ENCODE results near the gene VPS13D.

The VPS13D gene

DNA sequence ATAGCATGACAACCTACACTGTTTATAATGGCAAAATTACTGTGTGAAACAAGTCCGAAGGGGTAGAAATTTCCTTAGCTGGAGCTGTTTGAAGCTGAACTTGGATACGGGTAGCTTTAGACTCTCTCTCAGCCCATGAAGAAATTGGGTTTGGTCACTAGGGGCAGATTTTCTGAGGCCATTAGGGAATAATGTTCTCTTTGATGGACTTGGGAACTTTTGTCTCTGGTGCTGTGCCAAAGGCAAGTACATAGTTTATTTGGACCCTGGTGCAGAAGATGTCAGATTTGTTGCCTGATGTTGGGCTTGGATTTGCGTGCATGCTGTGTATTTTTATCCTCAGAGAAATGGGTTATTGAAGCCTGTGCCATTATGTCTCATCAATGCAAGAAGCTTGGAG is 109.6 kb downstream of the VPS13D start:
- ChIA-PET CTCF (interaction anchor here (1.0 to 1.4 kb wide), 3 partner anchors 11 to 320 kb away, joined by 3 read pairs; no protein-coding TSS in a partner anchor), POLR2A (interaction anchor here (0.6 kb wide), 1 partner anchor 1646 kb away, joined by 11 read pairs; no protein-coding TSS in a partner anchor)
- no peak for DNase-seq (ENCODE audit: extremely low spot score)
- TF ChIP-seq, protein P1, sequence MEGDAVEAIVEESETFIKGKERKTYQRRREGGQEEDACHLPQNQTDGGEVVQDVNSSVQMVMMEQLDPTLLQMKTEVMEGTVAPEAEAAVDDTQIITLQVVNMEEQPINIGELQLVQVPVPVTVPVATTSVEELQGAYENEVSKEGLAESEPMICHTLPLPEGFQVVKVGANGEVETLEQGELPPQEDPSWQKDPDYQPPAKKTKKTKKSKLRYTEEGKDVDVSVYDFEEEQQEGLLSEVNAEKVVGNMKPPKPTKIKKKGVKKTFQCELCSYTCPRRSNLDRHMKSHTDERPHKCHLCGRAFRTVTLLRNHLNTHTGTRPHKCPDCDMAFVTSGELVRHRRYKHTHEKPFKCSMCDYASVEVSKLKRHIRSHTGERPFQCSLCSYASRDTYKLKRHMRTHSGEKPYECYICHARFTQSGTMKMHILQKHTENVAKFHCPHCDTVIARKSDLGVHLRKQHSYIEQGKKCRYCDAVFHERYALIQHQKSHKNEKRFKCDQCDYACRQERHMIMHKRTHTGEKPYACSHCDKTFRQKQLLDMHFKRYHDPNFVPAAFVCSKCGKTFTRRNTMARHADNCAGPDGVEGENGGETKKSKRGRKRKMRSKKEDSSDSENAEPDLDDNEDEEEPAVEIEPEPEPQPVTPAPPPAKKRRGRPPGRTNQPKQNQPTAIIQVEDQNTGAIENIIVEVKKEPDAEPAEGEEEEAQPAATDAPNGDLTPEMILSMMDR (IDR thresholded peaks at IDR 0.05; ENCODE audit: control extremely low read depth, extremely low read depth, low read depth, missing control alignments) = no peak

- TF ChIP-seq, protein P1 (IDR thresholded peaks at IDR 0.05; ENCODE audit: control extremely low read depth, extremely low read depth, low read depth, missing control alignments) = no peak
- no peak for DNase-seq (ENCODE audit: extremely low spot score)
- ChIA-PET POLR2A (interaction anchor here (0.6 kb wide), 1 partner anchor 1646 kb away, joined by 11 read pairs; no protein-coding TSS in a partner anchor), CTCF (interaction anchor here (1.0 to 1.4 kb wide), 3 partner anchors 10 to 319 kb away, joined by 3 read pairs; no protein-coding TSS in a partner anchor)
These were observed 110.1 kb downstream of the VPS13D start for GRCh38 chr1:12339811-12340543.

DNA sequence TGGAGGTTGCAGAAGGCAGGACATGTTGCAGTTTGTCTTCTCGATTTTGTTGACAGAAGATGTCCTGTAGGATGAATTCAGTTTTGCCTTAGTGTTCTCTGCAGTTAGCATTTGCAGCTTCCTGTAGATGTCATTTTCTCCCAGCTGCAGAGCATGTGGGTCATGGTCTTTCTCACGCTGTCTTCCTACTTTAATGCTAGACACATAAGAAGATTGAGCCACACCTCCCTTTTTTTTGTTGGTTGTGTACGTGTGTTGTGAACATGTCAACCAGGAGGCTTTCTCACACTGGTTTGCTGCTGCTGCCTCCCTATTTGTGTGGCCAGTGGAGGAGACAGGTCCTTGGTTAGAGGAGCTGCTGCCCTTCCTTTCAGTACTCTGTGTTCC is 110.7 kb downstream of the VPS13D start:
- no peak for DNase-seq (ENCODE audit: extremely low spot score)
- CTCF ChIA-PET = interaction anchor here (1.4 kb wide), 1 partner anchor 9 kb away, joined by 3 read pairs; no protein-coding TSS in a partner anchor

DNA sequence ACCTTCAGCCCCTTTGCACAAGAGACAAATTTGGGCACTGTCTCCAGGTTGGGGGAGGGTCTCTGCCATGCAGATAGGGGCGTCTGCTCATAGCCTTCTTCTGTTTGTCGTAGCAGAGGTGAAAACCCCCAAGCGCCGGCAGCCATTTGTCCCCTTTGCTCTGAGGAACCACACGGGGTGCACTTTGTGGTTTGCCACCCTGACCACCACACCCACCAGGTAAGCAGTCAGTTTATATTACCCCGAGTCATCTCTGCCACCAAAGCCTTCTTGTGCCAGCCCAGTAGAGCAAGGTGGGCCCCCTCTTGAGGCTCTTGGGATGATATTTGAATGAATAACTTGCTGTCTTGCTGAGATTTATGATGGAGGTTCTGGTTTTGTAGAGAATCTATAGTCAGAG is 111.8 kb downstream of the VPS13D start:
- TF ChIP-seq, protein P1 (IDR thresholded peaks at IDR 0.05; ENCODE audit: control extremely low read depth, extremely low read depth, low read depth, missing control alignments) = no peak
- ChIA-PET POLR2A (no interaction called here), CTCF (interaction anchor here (1.5 to 2.0 kb wide), 2 partner anchors 8 to 113 kb away, joined by 3 to 7 read pairs; no protein-coding TSS in a partner anchor)
- DNase-seq (ENCODE audit: extremely low spot score) = no peak

More for the DNA sequence above, 110.7 kb downstream of the VPS13D start:
- TF ChIP-seq, protein P1 (IDR thresholded peaks at IDR 0.05; ENCODE audit: control extremely low read depth, extremely low read depth, low read depth, missing control alignments) = no peak
- POLR2A ChIA-PET = no interaction called here

- TF ChIP-seq, protein P1 (IDR thresholded peaks at IDR 0.05; ENCODE audit: control extremely low read depth, extremely low read depth, low read depth, missing control alignments) = no peak
- ChIA-PET CTCF (interaction anchor here (1.0 to 2.0 kb wide), 5 partner anchors 9 to 112 kb away, joined by 3 to 7 read pairs (median 3); no protein-coding TSS in a partner anchor), POLR2A (no interaction called here)
These were observed 112.7 kb downstream of the VPS13D start for GRCh38 chr1:12342401-12343003.

GRCh38 chr1:12343823-12344487 is 114.1 kb downstream of the VPS13D start:
- TF ChIP-seq, protein P1 (IDR thresholded peaks at IDR 0.05; ENCODE audit: control extremely low read depth, extremely low read depth, low read depth, missing control alignments) = no peak
- ChIA-PET CTCF (interaction anchor here (0.7 to 1.5 kb wide), 4 partner anchors 9 to 275 kb away, joined by 3 to 4 read pairs (median 3); no protein-coding TSS in a partner anchor), POLR2A (no interaction called here)
- peak; percentile 19 for DNase-seq (ENCODE audit: extremely low spot score)

More at GRCh38 chr1:12342401-12343003, 112.7 kb downstream of the VPS13D start:
- no peak for DNase-seq (ENCODE audit: extremely low spot score)
